GM20431 (cell line): ENCODE data around the gene OTOF.

Experiments used
- in situ Hi-C: fragments of 300-500 bp; cut with MseI, MboI; formaldehyde crosslinking; loops from one replicate; pipeline ENCODE4 v1.15.0; 2020; ENCODE audit warnings: low sequenced_read_pairs; ENCODE audit not compliant: unreplicated experiment

Gene OTOF

GRCh38 chr2:26477911-26478253, at the start of gene OTOF:
Gene OTOF, minus strand, starts transcription at chr2:26478124.
- in situ Hi-C loops = no loop called here

- in situ Hi-C loops = no loop called here
Observed at GRCh38 chr2:26526589-26526988, 48.7 kb upstream of the OTOF start.

DNA sequence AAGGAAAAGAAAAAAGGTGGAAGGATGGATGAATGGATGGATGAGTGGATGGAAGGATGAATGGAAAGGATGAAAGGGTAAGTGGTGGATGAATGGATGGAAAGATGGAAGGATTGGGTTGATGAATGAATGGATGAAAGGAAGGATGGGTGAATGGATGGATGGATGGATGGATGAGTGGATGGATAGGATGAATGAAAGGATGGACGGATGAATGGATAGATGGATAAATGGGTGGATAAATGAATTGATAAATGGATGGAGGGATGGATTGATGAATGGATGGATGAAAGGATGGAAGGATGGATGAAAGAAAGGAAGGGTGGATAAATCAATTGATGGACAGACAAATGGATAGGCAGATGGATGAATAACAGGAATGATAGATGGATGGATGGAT, 48.2 kb upstream of the OTOF start:
- in situ Hi-C loops = no loop called here

GRCh38 chr2:26523750-26524149, 45.8 kb upstream of the OTOF start:
- in situ Hi-C loops = no loop called here

DNA sequence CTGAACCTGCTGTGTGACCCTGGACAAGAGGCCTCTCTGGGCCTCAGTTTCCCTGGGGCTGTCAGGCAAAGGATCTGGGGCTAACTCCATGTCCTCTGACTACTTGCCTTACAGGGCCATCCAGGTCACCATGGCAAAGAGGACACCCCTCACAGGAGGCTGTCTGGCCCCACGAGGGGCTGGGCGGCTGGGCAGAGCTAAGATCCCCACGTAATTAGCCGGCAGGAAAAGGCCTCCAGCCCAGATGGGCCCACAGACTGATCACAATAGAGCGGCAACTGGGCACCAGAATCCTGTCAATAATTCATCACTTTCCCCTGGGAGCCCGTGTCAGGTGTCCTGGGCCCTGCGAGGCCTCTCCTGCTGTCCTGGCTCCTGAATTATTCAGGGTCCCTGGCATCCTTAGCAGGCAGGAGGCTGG, 44.8 kb upstream of the OTOF start:
- in situ Hi-C loops = no loop called here

DNA sequence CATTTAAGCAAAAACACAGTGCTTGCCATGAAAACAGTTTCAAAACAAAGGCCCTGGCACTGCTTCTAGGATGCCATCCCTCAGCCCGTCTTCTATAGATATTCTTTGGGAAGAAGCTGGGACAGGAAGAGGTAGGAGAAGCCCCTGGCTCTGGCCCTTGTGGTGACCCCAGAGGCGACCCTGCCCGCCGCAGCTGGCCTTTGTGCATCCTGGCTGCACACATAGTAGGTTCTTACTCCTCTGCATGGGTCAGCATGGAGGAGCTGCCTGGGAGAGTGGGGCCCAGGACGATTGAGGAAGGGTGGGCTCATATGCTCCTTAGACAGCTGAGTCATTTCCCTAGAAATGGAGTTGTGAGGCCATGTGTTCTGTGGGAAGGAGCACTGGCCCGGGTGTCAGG, 44.4 kb upstream of the OTOF start:
- in situ Hi-C loops = no loop called here

DNA sequence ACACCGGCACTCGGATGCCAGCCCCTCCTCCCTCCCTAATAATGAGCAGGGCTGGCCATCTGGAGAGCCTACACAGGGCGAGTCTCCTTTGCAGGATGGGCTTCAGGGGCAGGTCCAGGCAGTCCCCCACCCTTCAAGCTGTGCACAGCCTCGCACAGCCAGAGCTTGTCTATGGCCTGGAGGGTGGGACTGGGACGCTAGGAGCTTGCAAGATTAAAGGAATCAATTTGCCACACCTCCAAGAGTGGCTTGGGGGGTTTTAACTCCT, 43.9 kb upstream of the OTOF start:
- in situ Hi-C loops = no loop called here

- in situ Hi-C loops = no loop called here
Observed at GRCh38 chr2:26521054-26521912, 43.4 kb upstream of the OTOF start.

GRCh38 chr2:26520148-26520449, 42.2 kb upstream of the OTOF start:
- in situ Hi-C loops = no loop called here

- in situ Hi-C loops = no loop called here
Observed at GRCh38 chr2:26519396-26520147, 41.6 kb upstream of the OTOF start.

GRCh38 chr2:26516781-26517180, 38.9 kb upstream of the OTOF start:
- in situ Hi-C loops = no loop called here

- in situ Hi-C loops = no loop called here
Observed at GRCh38 chr2:26516246-26516645, 38.3 kb upstream of the OTOF start.

DNA sequence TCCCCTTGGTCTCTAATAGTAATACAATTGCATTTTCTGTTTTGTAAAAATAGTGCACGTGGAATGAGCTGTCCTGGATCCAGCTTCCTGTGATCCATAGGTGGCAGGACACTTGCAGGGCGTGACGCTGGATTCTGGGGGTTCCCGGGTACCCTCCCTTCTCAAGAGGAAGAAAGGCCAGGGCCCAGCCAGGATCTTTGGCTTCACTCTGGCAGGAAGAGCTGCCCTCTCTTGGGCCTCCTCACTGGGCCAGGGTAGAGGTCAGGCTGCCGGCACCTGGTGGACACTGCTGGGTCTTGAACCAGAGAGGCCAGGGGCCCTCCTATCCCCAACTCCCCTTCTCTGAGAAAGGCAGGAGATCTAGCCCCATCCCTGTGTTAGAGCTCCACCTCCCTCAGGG, 37.8 kb upstream of the OTOF start:
- in situ Hi-C loops = no loop called here

DNA sequence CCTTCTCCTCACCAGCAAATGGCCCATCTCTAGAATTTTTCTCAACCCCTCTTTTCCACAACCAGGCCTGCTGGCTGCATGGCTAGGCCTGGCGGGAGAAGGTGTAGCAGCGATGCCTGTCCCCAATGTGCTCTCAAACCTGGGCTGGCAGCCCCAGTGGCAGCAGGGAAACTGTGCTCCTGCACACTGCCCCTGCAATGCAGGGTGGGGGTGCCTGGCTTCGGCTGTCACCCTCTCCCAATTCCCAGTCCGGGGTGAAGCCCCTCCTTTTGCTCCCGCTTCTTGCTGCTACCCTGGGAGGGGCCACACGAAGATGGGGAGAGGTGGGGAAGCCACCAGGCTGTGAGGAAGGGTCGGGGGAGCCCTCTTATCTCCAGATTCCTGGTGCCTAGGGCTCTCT, 36.1 kb upstream of the OTOF start:
- in situ Hi-C loops = no loop called here

- in situ Hi-C loops = no loop called here
Observed at GRCh38 chr2:26513261-26513660, 35.3 kb upstream of the OTOF start.

- in situ Hi-C loops = no loop called here
Observed at GRCh38 chr2:26511466-26511865, 33.5 kb upstream of the OTOF start.

GRCh38 chr2:26510344-26510973, 32.5 kb upstream of the OTOF start:
- in situ Hi-C loops = no loop called here

- in situ Hi-C loops = no loop called here
Observed at GRCh38 chr2:26509141-26509540, 31.2 kb upstream of the OTOF start.

DNA sequence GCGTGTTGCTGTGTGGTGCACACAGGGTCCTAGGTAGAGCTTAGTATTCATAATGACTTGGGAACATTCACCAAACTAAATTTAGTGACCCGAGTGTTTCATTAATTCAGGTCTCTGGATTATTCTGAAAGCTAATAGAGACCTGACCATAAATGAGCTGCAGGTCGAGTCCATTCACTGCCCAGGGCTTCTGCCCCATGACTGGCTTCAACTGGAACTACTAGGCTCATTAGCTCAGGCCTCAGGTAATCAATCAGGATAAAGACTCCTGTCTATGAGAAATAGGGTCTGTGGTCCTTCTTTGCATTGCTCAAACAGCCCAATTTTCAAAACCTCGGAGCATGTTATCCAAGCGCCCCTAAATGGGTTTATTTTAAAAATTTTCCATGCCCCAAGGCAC, 30.0 kb upstream of the OTOF start:
- in situ Hi-C loops = no loop called here

DNA sequence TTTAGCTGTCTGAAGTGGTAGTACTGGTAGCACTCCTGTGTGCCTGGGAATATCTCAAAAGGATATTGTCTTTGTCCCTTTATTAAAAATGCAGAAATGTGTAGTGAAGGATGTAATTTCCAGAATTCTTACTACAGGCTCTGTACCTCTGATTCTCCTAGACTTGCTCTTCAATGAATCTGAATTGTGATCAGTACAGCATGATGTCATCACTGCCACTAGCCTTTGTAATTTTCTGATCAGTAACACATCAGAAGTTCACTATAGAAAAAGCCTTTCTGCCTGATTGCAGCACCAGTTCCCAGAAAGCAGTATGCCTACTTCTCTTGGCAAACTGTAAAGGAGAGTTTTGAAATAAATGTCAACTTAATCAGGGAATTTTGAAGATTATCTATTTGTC, 29.2 kb upstream of the OTOF start:
- in situ Hi-C loops = no loop called here

- in situ Hi-C loops = no loop called here
Observed at GRCh38 chr2:26506279-26506678, 28.4 kb upstream of the OTOF start.

GRCh38 chr2:26504002-26504401, 26.1 kb upstream of the OTOF start:
- in situ Hi-C loops = no loop called here
